ENCODE results near the gene PRR13.
A peak's percentile ranks its signal among the peaks of the same experiment; 100 is the strongest.
"Not testable (repeated sequence)": the region's sequence is repeated elsewhere in the genome, so short reads cannot be mapped to it uniquely, and the experiment has no call there.

The PRR13 gene

DNA sequence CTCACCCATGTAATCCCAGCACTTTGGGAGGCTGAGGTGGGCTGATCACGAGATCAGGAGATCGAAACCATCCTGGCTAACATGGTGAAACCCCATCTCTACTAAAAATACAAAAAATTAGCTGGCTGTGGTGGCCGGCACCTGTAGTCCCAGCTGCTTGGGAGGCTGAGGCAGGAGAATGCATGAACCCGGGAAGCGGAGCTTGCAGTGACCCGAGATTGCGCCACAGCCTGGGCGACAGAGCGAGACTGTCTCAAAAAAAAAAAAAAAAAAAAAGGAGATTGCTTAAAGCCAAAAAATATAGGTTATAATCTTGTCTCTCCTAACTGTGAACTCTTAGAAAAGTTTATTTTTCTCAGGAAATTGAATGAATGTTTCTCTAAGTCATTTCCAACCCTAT is 6.2 kb upstream of the PRR13 start:
- DNase-seq (ENCODE audit: low read depth in 2 of 3, low spot score in 1 of 3): not testable (repeated sequence)

DNA sequence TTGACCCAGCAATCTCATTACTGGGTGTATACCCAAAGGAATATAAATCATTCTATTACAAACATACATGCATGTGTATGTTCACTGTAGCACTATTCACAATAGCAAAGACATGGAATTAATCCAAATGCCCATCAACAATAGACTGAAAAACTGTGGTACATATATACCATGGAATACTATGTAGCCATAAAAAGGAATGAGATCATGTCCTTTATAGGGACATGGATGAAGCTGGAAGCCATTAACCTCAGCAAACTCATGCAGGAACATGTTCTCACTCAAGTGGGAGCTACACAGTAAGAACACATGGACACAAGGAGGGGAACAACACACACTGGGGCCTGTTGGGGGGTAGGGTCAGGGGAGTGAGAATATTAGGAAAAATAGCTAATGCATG is 2.0 kb upstream of the PRR13 start:
- not testable (repeated sequence) for DNase-seq (ENCODE audit: low read depth in 2 of 3, low spot score in 1 of 3)

DNA sequence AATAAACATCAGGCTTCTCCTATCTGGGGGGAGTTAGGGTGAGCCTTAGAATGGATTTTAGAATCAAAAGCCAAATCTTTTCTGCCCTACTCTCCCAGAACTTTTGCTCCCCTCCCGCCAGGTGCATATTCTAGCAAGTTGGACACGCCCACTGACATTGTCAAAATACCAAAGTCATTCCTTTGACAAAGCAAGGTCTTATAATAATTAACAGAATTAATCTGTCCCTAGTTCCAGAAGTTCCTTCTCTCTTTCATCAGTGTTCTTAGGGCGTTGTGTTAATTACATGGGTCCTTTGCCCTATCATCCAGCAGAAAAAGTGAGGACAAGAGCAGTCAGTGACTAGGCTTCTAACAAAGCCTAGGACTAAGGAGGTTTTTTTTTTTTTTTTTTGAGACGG is 2.4 kb downstream of the PRR13 start:
- DNase-seq (ENCODE audit: low read depth in 2 of 3, low spot score in 1 of 3): no peak

DNA sequence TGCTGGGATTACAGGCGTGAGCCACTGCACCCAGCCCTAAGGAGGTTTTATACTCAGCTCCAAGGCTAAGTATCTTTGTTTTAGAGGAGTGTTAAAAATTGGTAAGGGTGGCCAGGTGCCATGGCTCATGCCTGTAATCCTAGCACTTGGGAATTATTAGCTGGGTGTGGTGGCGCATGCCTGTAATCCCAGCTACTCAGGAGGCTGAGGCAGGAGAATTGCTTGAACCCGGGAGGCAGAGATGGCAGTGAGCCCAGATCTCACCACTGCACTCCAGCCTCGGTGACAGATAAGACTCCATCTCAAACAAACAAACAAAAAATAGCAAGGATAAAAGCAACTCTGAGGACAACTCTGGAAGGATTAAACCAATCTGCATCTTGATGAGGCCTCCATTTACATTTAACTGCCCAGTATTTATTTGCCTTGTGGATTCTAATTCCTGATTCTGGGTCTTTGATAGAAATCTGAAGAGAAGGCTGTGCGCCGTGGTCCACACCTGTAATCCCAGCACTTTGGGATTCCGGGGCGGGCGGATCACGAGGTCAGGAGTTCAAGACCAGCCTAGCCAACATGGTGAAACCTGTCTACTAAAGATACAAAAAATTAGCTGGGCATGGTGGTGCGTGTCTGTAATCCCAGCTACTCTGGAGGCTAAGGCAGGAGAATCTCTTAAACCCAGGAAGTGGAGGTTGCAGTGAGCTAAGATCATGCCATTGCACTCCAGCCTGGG is 3.2 kb downstream of the PRR13 start:
- not testable (repeated sequence) for DNase-seq (ENCODE audit: low read depth in 2 of 3, low spot score in 1 of 3)

DNA sequence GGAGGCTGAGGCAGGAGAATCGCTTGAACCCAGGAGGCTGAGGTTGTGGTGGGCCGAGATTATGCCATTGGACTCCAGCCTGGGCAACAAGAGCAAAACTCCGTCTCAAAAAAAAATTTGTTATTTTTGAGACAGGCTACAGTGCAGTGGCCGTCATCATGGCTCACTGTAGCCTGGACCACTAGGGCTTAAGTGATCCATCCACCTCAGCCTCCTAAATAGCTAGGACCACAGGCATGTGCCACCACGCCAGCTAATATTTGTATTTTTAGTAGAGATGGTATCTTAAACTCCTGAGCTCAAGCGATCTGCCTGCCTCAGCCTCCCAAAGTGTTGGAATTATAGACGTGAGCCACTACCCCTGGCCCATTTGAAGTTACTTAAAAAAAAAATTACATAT is 9.4 kb downstream of the PRR13 start:
- DNase-seq (ENCODE audit: low read depth in 2 of 3, low spot score in 1 of 3): no peak

DNA sequence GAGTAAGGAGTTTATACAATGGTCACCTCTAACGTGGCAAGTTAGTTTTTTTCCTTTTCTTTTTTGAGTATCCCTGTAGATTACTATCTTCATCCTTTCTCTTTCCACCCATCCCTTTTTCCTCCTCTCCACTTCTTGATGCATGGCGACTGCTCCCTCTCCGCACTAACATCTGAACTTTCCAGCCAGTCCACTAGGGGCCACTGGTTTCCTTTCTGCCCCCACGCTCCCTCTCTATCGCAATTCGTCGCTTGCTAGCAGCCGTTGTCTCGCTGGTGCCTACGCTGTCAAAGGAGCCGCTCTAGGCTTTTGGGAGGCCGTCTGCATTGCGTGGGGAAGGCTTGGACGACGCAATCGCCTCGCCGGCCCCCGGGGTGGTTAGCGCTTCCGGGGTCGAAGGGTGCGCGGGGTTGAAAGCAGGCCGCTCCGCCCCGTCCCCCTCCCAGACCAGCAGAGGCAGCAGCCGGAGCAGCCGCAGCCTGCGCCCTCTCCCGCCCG is 10.2 kb downstream of the PRR13 start, which contains the start of gene PCBP2:
Gene PCBP2, plus strand, starts transcription at position 442 of the 498 bp plus-strand sequence. CDS start 2,699 bp downstream, outside the sequence.
- DNase-seq (ENCODE audit: low read depth in 2 of 3, low spot score in 1 of 3): peak; percentile 94 to 98 (median 96)

DNA sequence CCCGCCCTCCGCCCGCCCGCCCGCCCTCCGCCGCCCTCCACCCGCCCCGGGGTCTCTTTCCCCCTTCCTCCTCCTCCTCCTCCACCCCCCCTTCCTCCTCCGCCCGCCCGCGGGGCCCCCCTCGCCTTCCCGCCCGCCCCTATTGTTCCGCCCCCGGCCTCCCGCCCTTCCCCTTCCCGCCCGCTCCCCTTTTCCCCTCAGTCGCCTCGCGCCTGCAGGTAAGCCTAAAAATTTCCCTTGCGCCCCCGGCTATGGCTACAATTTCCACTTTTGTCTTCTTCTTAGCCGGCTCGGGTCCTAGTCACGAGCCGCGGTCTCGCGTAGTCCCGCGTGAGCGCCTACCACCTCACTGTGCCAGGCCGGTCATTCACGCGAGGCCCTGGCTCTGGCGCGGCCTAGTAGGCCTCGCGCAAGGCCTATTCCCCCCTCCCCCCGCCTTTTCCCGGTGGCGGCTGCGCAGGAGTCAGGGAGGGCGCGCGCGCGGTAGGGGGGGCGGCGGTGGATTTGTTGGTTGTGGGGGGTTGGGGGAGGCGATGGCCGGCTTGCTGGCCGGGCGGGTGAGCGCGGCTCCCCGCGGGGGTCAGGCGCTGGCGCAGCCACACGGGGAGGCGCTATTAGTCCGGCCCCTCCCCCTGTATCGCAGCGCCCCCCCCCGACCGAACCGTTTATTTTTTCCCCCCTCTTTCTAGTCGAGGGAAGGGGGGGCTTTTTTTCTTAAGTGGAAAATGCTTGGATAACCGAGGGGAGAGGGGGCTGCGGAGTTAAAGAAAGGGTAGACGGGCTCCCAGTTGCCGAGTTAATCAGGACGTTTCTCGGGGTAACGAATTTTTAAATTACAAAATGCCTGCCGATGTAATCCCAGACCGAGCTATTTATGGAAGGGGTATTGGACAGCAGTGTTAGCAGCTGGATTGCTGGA is 10.9 kb downstream of the PRR13 start:
- DNase-seq (ENCODE audit: low read depth in 2 of 3, low spot score in 1 of 3): peak; percentile 47 to 59 (median 58)

DNA sequence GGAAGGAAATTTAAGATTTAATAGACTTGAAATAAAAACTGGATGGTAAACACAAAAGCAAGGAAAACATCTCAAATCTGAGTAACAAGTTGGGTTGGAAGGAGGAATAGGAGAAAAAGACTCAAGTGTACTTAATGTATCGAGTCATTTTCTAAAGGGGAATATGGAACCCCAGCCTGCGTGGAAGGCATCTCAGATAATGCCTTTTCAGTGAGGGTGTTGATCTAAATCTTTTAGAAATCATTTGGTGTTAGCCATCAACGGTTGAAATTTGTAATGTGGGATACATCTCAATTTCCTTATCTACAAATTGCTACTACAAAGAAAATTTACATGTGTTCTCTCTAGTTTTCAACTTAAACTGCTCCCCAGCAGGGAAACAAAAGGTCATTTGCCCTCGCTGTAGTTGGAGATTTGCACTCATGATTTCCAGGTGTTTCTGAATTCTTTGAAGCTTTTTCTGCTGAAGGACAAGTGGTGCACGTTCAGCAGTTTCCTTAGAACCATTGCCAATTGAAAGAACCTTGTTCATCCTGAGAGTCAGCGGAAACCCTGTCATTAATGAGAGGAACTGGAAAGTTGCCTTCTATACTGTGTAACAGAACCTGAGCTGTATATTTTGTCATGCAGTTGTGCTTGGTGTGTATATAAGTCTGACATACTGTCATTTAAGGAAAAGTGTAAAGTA is 12.6 kb downstream of the PRR13 start:
- DNase-seq (ENCODE audit: low read depth in 2 of 3, low spot score in 1 of 3): no peak

DNA sequence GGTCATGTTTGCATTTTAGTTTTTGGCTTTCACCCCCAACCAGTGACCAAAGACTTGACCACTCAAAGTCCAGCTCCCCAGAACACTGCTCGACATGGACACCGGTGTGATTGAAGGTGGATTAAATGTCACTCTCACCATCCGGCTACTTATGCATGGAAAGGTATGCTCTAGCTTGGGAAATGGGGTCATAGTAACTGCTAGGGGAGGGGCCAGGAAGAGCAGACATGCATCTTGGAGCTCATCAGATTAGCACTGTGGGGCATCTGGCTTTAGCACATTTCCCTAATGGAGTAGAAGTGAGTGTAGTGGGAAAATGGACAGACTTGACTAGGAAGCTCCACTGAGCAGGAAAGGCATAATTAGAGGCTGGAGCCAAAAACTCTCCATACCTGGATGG is 13.2 kb downstream of the PRR13 start:
- no peak for DNase-seq (ENCODE audit: low read depth in 2 of 3, low spot score in 1 of 3)

DNA sequence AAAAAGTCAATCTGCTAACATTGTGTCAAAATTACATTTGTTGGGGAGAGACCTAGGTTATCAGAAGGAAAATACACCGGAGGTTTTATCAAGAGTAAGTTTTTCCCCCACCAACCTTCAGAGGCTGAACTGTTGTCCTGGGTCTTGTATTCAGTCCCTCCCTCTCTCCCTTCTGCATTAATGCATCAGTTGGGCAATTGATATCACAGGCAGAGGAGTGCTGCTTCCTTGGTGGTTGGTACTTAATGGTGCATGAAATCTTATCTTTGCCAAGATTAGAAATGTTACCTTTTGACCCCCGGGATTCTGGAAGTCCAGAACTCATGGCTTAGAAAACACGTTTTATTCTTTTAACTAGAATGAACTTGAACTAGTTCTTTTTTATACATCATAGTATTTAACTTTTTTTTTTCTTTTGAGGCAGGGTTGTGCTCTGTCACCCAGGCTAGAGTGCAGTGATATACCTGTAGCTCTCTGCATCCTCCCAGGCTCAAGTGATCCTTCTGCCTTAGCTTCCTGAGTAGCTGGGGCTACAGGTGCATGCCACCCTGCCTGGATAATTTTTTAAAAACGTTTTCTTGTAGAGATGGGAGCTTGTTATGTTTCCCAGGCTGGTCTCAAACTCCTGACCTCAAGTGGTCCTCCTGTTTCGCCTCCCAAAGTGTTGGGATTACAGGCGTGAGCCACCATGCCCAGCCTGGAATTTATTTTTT is 15.3 kb downstream of the PRR13 start:
- no peak for DNase-seq (ENCODE audit: low read depth in 2 of 3, low spot score in 1 of 3)

DNA sequence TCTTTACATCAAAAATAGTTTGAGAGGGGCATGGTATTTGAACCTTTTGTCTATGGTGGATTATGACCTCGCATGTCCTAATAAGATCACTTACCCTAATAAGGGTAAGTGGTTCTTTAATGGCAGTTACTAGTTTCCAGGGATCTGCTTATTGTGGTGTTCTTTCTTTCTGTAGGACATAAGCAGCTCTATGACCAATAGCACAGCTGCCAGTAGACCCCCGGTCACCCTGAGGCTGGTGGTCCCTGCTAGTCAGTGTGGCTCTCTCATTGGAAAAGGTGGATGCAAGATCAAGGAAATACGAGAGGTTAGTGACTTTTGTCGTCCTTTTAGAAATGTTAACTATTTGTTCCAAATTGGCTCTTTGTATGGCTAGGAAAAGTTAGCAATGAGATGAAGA is 17.6 kb downstream of the PRR13 start:
- no peak for DNase-seq (ENCODE audit: low read depth in 2 of 3, low spot score in 1 of 3)

DNA sequence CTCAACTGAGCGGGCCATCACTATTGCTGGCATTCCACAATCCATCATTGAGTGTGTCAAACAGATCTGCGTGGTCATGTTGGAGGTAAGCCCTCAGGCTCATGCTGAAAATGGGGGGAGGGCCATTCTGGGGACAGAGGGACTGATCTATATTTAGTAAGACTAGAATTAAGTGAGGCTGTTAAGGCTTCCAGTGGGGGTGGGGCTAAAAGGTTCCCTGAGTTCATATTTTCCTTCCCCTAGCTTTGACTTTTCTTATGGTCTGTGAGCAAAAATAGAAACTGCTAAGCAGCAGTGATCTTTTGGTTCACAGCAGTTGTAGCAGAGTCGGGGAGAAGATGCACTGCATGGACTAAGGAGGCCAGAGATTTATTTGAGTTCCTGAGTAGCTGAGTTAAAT is 19.5 kb downstream of the PRR13 start:
- no peak for DNase-seq (ENCODE audit: low read depth in 2 of 3, low spot score in 1 of 3)

DNA sequence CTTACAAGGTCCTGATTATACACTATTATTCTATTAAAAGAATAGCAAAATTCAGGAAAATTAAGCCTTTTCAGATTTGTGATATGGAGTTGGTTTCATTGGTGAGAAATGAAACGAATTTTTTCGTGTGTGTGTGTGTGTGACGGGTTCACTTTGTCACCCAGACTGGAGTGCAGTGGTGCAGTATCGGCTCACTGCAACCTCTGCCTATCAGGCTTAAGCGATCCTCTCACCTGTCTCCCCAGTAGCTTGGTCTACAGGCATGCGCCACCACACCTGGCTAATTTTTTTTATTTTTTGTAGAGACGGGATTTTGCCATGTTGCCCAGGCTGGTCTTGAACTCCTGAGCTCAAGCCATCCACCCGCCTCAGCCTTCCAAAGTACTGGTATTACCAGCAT is 20.1 kb downstream of the PRR13 start:
- no peak for DNase-seq (ENCODE audit: low read depth in 2 of 3, low spot score in 1 of 3)

DNA sequence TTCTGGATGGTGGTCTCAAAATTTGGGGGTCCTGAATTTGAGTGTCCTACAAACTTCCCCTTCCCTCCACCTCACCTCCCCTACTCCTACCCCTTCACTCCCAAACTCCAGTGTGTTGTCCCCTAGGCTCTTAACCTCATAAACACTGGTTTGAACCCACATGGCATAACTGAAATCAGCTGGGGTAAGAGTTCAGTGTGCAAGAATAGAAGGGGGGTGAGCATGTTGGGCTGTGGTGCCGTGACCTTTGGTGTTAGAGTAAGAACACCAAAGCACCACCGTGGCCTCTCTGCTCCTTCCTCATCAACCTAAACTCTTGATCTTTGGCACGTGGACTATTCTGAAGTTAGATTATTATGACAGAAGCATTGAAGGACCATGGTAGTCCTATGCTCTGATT is 21.4 kb downstream of the PRR13 start:
- no peak for DNase-seq (ENCODE audit: low read depth in 2 of 3, low spot score in 1 of 3)

DNA sequence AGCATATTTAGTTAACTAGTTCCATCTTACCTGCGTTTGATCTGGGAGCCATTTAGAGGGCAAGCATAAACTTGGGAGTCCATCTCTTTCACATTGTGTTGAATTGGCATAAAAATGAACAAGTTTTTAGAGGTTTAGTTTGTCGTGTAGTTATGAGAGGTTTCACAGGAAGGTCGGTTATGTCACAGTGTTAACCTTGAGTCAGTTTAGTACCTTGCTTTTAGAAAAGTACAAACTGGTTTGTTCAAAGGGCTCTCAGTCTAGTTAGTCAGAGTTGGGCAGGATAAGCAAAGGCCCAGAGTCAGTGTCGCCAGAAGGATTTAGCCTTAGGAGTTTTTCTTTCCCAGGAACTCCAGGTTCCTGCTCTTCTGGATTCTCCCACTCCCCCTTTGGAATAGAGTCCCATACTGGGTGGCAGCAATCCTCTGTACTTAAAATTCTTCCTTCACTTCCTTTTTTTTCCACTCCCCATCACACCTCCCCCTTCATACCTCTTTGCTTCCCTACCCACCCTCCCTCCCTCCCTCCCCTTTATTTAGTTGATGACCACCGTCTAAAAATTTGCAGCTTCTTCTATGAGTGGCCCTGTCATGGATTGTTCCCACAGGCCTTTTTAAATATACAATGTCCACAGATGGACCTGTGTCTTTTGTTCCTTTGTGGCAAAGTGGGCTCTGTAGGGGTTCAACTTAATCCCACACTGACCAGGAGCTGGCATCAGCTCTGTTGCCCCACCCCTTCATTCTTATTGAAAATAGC is 22.4 kb downstream of the PRR13 start:
- no peak for DNase-seq (ENCODE audit: low read depth in 2 of 3, low spot score in 1 of 3)

DNA sequence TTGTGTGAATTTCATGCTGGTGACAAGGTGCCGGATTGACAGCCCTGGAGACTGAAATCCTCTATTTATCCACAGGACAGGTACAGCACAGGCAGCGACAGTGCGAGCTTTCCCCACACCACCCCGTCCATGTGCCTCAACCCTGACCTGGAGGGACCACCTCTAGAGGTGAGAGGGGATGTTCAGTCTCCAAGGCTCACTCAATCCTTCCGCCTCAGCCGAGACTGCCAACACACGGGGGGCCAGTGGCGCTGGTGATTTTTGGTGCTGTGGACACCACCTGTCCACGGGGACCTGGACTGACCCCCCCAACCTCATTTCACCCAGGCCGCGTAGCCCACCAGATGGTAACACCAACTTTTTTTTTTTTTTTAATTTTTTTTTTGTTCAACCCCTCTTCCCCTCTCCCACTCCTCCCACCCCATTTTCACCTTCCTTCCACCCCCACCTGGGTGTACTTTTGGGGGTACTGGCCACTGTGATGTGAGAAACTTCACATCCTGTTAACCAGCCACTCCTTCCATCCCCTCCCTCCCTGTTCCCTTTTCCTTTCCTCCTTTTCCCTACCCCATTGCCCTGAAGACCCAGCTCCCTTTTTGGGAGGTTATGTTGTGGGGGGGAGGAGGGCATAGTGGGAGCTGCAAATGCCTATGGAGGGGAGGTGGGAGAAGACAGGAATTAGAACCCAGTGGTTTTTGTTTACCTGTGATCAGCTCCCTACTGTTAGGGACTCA is 23.3 kb downstream of the PRR13 start:
- no peak for DNase-seq (ENCODE audit: low read depth in 2 of 3, low spot score in 1 of 3)

DNA sequence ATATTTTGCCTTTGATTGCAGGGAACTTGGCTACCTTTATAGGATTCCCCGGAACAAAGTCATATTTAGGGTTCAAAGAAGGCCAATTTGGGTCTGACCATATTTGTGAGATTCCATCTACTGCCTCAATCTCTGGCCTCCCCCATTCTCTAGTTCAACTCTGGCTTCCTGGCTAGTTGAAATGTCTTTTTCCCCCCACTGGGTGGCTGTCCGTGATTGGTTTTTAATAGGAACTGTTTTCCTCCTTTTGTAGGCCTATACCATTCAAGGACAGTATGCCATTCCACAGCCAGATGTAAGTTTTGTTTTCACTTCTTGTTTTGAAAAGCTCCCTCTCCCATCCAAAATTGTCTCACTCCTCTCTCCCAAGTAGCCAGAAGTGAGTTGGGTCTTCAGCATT is 24.1 kb downstream of the PRR13 start:
- no peak for DNase-seq (ENCODE audit: low read depth in 2 of 3, low spot score in 1 of 3)

DNA sequence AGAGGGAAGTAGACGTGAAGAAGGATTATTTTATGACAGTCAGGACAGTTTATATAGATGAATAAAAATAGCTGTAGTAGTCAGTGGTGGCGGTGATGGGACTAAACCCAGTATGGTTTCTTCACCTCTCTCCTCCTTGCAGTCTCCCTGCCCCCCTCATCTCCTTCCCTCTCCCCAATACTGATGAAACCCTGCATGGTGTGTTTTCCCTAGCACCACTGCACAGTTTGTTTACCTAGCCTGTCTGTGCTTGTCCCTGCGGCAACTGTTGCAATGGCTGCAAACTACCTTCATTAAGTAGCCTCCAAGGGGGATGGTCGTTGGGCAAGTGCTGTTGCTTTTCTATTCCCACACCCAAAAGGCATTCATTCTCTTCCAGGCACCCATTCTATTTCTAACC is 25.1 kb downstream of the PRR13 start:
- no peak for DNase-seq (ENCODE audit: low read depth in 2 of 3, low spot score in 1 of 3)

DNA sequence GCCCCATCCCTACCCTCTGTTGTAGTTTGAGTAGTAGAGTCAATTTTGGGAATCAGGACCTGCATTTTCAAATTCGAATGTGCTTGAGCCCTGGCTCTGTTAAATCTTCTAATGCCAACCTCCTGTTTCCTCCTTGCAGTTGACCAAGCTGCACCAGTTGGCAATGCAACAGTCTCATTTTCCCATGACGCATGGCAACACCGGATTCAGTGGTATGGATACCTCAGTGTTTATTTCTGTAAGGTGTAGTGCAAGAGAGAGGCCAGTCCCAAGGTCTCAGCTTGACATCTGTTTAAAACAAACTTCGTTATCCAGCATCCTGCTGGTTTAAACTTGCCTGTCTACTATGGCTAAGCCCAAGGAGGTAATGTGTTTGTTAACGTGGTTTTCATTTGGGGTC is 25.5 kb downstream of the PRR13 start:
- DNase-seq (ENCODE audit: low read depth in 2 of 3, low spot score in 1 of 3): no peak

All from stimulated activated CD4-positive, alpha-beta T cell treated with anti-CD3 and anti-CD28 coated beads, Interleukin-12 subunit alpha, Interleukin-12 subunit beta, amount 100 ng/mL, for 48 hours (primary cell).